IMR-90 (cell line): ENCODE results near the gene RASSF8. TPM values are rescaled to one million over a fixed set of nuclear protein-coding genes. Genes with fewer than 3 reads are reported as not detected.

Experiments
- ATAC-seq: fragments of 200-7000 bp; cut with Tn5 transposase; 2 replicates; pipeline ENCODE4 v1.9.1; 2020; ENCODE audit warnings: low read depth, mild to moderate bottlenecking, moderate library complexity
- BruUV-seq: library from RNA; stranded (reverse); fragments of 400-500 nt; replicated peaks from 2 replicates; lab custom pipeline; 2021; lab: Mats Ljungman, UMichigan
- CTCF ChIA-PET: fragments of 300-600 bp; formaldehyde crosslinking; extraction: SDS; loops from one replicate; lab custom pipeline; 2021; ENCODE audit warnings: antibody characterized with exemption; lab: Yijun Ruan, JAX
- POLR2A ChIA-PET: fragments of 300-600 bp; sonication (Branson Sonifier 250); formaldehyde crosslinking; loops from one replicate; lab custom pipeline; 2022; ENCODE audit warnings: antibody characterized with exemption; ENCODE audit not compliant: unreplicated experiment; lab: Charles Lee
- DNase-seq: peaks from one replicate; pipeline ENCODE4 v3.0.0; 2013
- H2AFZ ChIP-seq: replicated peaks from 2 replicates; pipeline ENCODE3; 2013; ENCODE audit warnings: low read length, mild to moderate bottlenecking; ENCODE audit not compliant: poor library complexity
- H2AK5ac ChIP-seq: 2 replicates; pipeline ENCODE4 v1.6.1; 2013; ENCODE audit warnings: low read depth, low read length, inconsistent platforms
- H2AK9ac ChIP-seq: replicated peaks from 2 replicates; pipeline ENCODE3; 2013; ENCODE audit warnings: mild to moderate bottlenecking, low read depth, low read length, moderate library complexity; ENCODE audit not compliant: poor library complexity
- H2BK120ac ChIP-seq: 2 replicates; pipeline ENCODE4 v1.6.1; 2013; ENCODE audit warnings: low read depth, low read length, inconsistent platforms
- H2BK15ac ChIP-seq: 3 replicates; pipeline ENCODE4 v1.6.1; 2013; ENCODE audit warnings: low read depth, low read length, inconsistent platforms
- H2BK20ac ChIP-seq: 2 replicates; pipeline ENCODE4 v1.6.1; 2013; ENCODE audit warnings: low read depth, mild to moderate bottlenecking, inconsistent platforms, low read length, moderate library complexity
- H2BK5ac ChIP-seq: 2 replicates; pipeline ENCODE4 v1.6.1; 2013; ENCODE audit warnings: mild to moderate bottlenecking, low read depth, low read length, inconsistent platforms; ENCODE audit not compliant: poor library complexity, severe bottlenecking
- H3K14ac ChIP-seq: replicated peaks from 2 replicates; pipeline ENCODE4 v1.6.1; 2013; ENCODE audit warnings: low read depth, low read length, inconsistent platforms
- H3K18ac ChIP-seq: 2 replicates; pipeline ENCODE4 v1.6.1; 2013; ENCODE audit warnings: low read depth, low read length, control low read depth
- H3K23ac ChIP-seq: 2 replicates; pipeline ENCODE4 v1.6.1; 2013; ENCODE audit warnings: low read depth, low read length, inconsistent platforms
- H3K27ac ChIP-seq: 2 replicates; pipeline ENCODE4 v1.5.1; 2013; ENCODE audit warnings: mild to moderate bottlenecking, control low read depth, low read length; ENCODE audit not compliant: insufficient read depth
- H3K27me3 ChIP-seq: 2 replicates; pipeline ENCODE4 v1.6.1; 2013; ENCODE audit warnings: low read length; ENCODE audit not compliant: control insufficient read depth, insufficient read depth
- H3K36me3 ChIP-seq: 2 replicates; pipeline ENCODE4 v1.6.1; 2013; ENCODE audit warnings: low read length, mixed read lengths; ENCODE audit not compliant: control insufficient read depth, insufficient read depth
- H3K4ac ChIP-seq: 2 replicates; pipeline ENCODE4 v1.6.1; 2013; ENCODE audit warnings: low read depth, low read length, inconsistent platforms
- H3K4me1 ChIP-seq: 2 replicates; pipeline ENCODE4 v1.6.1; 2013; ENCODE audit warnings: low read length, mixed read lengths; ENCODE audit not compliant: control insufficient read depth, insufficient read depth
- H3K4me2 ChIP-seq: 2 replicates; pipeline ENCODE4 v1.6.1; 2013; ENCODE audit warnings: low read depth, mild to moderate bottlenecking, control low read depth, low read length, moderate library complexity
- H3K4me3 ChIP-seq: 2 replicates; pipeline ENCODE4 v1.5.1; 2013; ENCODE audit warnings: low read depth, mild to moderate bottlenecking, control low read depth, low read length, moderate library complexity; ENCODE audit not compliant: insufficient read depth
- H3K56ac ChIP-seq: 2 replicates; pipeline ENCODE4 v1.6.1; 2013; ENCODE audit warnings: low read length, inconsistent platforms; ENCODE audit not compliant: insufficient read depth; ENCODE audit errors: extremely low read depth
- H3K79me1 ChIP-seq, 2 experiments: 2 replicates each; pipeline ENCODE4 v1.6.1; 2013; ENCODE audit warnings: low read length in 2 of 2, inconsistent platforms in 1 of 2, low read depth in 1 of 2
- H3K9ac ChIP-seq: 2 replicates; pipeline ENCODE4 v1.6.1; 2013; ENCODE audit warnings: low read depth, low read length, control low read depth
- H3K9me1 ChIP-seq: 2 replicates; pipeline ENCODE4 v1.6.1; 2013; ENCODE audit warnings: low read length, inconsistent platforms; ENCODE audit not compliant: insufficient read depth
- H3K9me3 ChIP-seq: 2 replicates; pipeline ENCODE4 v1.6.1; 2013; ENCODE audit warnings: low read length; ENCODE audit not compliant: control insufficient read depth, insufficient read depth
- H4K20me1 ChIP-seq: 2 replicates; pipeline ENCODE4 v1.6.1; 2013; ENCODE audit warnings: low read length, inconsistent platforms; ENCODE audit not compliant: insufficient read depth
- H4K5ac ChIP-seq: 2 replicates; pipeline ENCODE4 v1.6.1; 2013; ENCODE audit warnings: mild to moderate bottlenecking, low read depth, low read length, control low read depth
- H4K8ac ChIP-seq, 2 experiments: 2 replicates each; pipeline ENCODE4 v1.6.1; 2013; ENCODE audit warnings: low read depth in 2 of 2, low read length in 2 of 2, control low read depth in 1 of 2, inconsistent platforms in 1 of 2
- H4K91ac ChIP-seq: 2 replicates; pipeline ENCODE4 v1.6.1; 2013; ENCODE audit warnings: low read depth, low read length, inconsistent platforms; ENCODE audit not compliant: insufficient read depth
- CHD1 ChIP-seq: IDR thresholded peaks from 2 replicates; pipeline ENCODE4 v1.6.1; 2012; ENCODE audit warnings: low read depth, low read length, improper control_type of control experiment
- CTCF ChIP-seq: conservative IDR thresholded peaks from 2 replicates; pipeline ENCODE4 v1.5.1; 2012; ENCODE audit warnings: mild to moderate bottlenecking, low read depth, low read length, improper control_type of control experiment
- ELK1 ChIP-seq: fragments of 150-350 bp; IDR thresholded peaks from 2 replicates; pipeline ENCODE4 v1.6.1; 2016; ENCODE audit warnings: low read depth, mild to moderate bottlenecking, low read length, moderate library complexity, borderline replicate concordance
- FOS ChIP-seq: fragments of 150-350 bp; IDR thresholded peaks from 2 replicates; pipeline ENCODE4 v1.6.1; 2016; ENCODE audit warnings: low read depth, low read length
- RAD21 ChIP-seq: IDR thresholded peaks from 2 replicates; pipeline ENCODE4 v1.6.1; 2012; ENCODE audit warnings: low read length, improper control_type of control experiment
- WGBS, 2 experiments: methylation state at CpG; one replicate each; pipeline versions ENCODE4 v1.1.5 to v1.1.7; 2013; ENCODE audit warnings: missing lambda C conversion rate in 2 of 2; ENCODE audit not compliant: insufficient read length in 1 of 2; ENCODE audit errors: extremely low coverage in 2 of 2; 5-methylcytosine and 5-hydroxymethylcytosine counted together
- dilution Hi-C: fragments of 300-500 bp; cut with HindIII; formaldehyde crosslinking; loops from one replicate; pipeline ENCODE4 v1.14.3; 2018; ENCODE audit warnings: low sequenced_read_pairs; ENCODE audit not compliant: unreplicated experiment
- in situ Hi-C: fragments of 300-500 bp; cut with MboI; formaldehyde crosslinking; loops from 3 replicates; pipeline ENCODE4 v1.14.3; 2019; ENCODE audit warnings: low sequenced_read_pairs, inconsistent platforms, mixed read lengths
- intact Hi-C: fragments of 100-400 bp; cut with micrococcal nuclease; formaldehyde crosslinking; loops from 2 replicates; pipeline ENCODE4 v1.10.0; 2022
- polyA plus RNA-seq, 3 experiments: library from polyadenylated mRNA; depleted of rRNA; stranded (reverse); fragments of >200 nt; gene quantifications; 2 replicates each; pipeline ENCODE4 v1.2.3, GENCODE V29; 2012; ENCODE audit warnings: low replicate concordance in 1 of 3
- total RNA-seq: library from RNA; depleted of rRNA; stranded (reverse); fragments of >200 nt; gene quantifications from 2 replicates; pipeline ENCODE4 v1.2.3, GENCODE V29; 2012

The RASSF8 gene
- total and polyA plus RNA-seq, 2 of the 4 experiments (the other 2 are of a cell fraction): 10.8 to 50.5 TPM

- no peak overlapping the region for H3K9ac ChIP-seq
- TF ChIP-seq RAD21 (no peak), ELK1 (no peak), CHD1 (no peak), FOS (no peak), CTCF (no peak)
- H3K4me1 ChIP-seq: peaks cover 9% of the 10 kb centered on the region
- intact Hi-C loops: loop anchor here (1.0 to 10.0 kb wide), 3 partner anchors 70 to 785 kb away; no protein-coding TSS in a partner anchor
- no peak overlapping the region for H2BK5ac ChIP-seq
- H3K18ac ChIP-seq: no peak overlapping the region
- H3K4me2 ChIP-seq: no peak overlapping the region
- H2AK9ac ChIP-seq: no peak overlapping the region
- in situ Hi-C loops: loop anchor here (5.0 to 25.0 kb wide), 3 partner anchors 592 to 1042 kb away; no protein-coding TSS in a partner anchor
- H3K79me1 ChIP-seq: peaks cover 25 to 67% of the 10 kb centered on the region in 2 experiments
- H2BK15ac ChIP-seq: no peak overlapping the region
- no peak overlapping the region for H4K91ac ChIP-seq
- H3K27ac ChIP-seq: no peak overlapping the region
- peak; percentile 30 for DNase-seq
- no peak overlapping the region for H2AFZ ChIP-seq
- no peak overlapping the region for H3K4ac ChIP-seq
- no TSS peak for BruUV-seq
- no peak overlapping the region for H3K56ac ChIP-seq
- ChIA-PET CTCF (no interaction called here), POLR2A (no interaction called here)
- no peak overlapping the region for H2BK20ac ChIP-seq
- no peak overlapping the region for H3K4me3 ChIP-seq
- H4K8ac ChIP-seq: no peak overlapping the region
- H2AK5ac ChIP-seq: no peak overlapping the region
- H3K23ac ChIP-seq: no peak overlapping the region
- H3K14ac ChIP-seq: no peak overlapping the region
- H3K9me1 ChIP-seq: peaks cover 12% of the 10 kb centered on the region
- no peaks in the 10 kb centered on the region for H3K36me3 ChIP-seq
- peaks cover 27% of the 10 kb centered on the region for H4K20me1 ChIP-seq
- H4K5ac ChIP-seq: no peak overlapping the region
- dilution Hi-C loops: no loop called here
- no peak overlapping the region for H2BK120ac ChIP-seq
- no CpG with 5 or more reads among the region's 3 CpGs for WGBS, 2 experiments
- H3K9me3 ChIP-seq: no peaks in the 10 kb centered on the region
- no peaks in the 10 kb centered on the region for H3K27me3 ChIP-seq
- no peak for ATAC-seq
Observed at GRCh38 chr12:26029736-26030022, 71.2 kb downstream of the RASSF8 start.
